HG02970 (cell line): ENCODE results near the gene UGT1A7.
"Not testable (repeated sequence)": the region's sequence is repeated elsewhere in the genome, so short reads cannot be mapped to it uniquely, and the experiment has no call there.

ENCODE experiments used
- ATAC-seq: cut with Tn5 transposase; IDR thresholded peaks from one replicate; pipeline ENCODE4 v1.9.1; 2021; ENCODE audit warnings: mild to moderate bottlenecking, moderate library complexity, moderate number of reproducible peaks; ENCODE audit not compliant: unreplicated experiment, low FRiP score

The UGT1A7 gene

GRCh38 chr2:233711312-233712008 lies 29.8 kb downstream of the UGT1A7 start:
- ATAC-seq = no peak

GRCh38 chr2:233712611-233713261 lies 31.0 kb downstream of the UGT1A7 start, which contains the start of gene UGT1A5:
Gene UGT1A5, plus strand, starts transcription at chr2:233712907. Its CDS starts 85 bp downstream, at chr2:233712992.
- ATAC-seq = no peak

GRCh38 chr2:233713262-233713615 lies 31.5 kb downstream of the UGT1A7 start:
- ATAC-seq = no peak

- ATAC-seq = no peak
Measured at GRCh38 chr2:233714121-233714520, 32.4 kb downstream of the UGT1A7 start.

- no peak for ATAC-seq
Measured at GRCh38 chr2:233718552-233718951, 36.9 kb downstream of the UGT1A7 start, which contains the start of gene UGT1A4. Gene UGT1A4, plus strand, starts transcription at chr2:233718736. Its CDS starts 85 bp downstream, at chr2:233718821.

- no peak for ATAC-seq
Measured at GRCh38 chr2:233728723-233729301, 47.1 kb downstream of the UGT1A7 start, which contains the start of gene UGT1A3. Gene UGT1A3, plus strand, starts transcription at chr2:233729042. Its CDS starts 85 bp downstream, at chr2:233729127.

- ATAC-seq = not testable (repeated sequence)
Measured at GRCh38 chr2:233736868-233737653, 55.4 kb downstream of the UGT1A7 start.

GRCh38 chr2:233740870-233741269 lies 59.2 kb downstream of the UGT1A7 start:
- no peak for ATAC-seq

GRCh38 chr2:233743464-233744259 lies 62.0 kb downstream of the UGT1A7 start:
- ATAC-seq = no peak

GRCh38 chr2:233745073-233745755 lies 63.5 kb downstream of the UGT1A7 start:
- no peak for ATAC-seq

- not testable (repeated sequence) for ATAC-seq
Measured at GRCh38 chr2:233745838-233746237, 64.1 kb downstream of the UGT1A7 start.

GRCh38 chr2:233746475-233747282 lies 65.0 kb downstream of the UGT1A7 start:
- ATAC-seq = no peak

GRCh38 chr2:233747283-233747544 lies 65.5 kb downstream of the UGT1A7 start:
- ATAC-seq = no peak

GRCh38 chr2:233750689-233751088 lies 69.0 kb downstream of the UGT1A7 start:
- not testable (repeated sequence) for ATAC-seq

GRCh38 chr2:233751212-233752009 lies 69.7 kb downstream of the UGT1A7 start:
- ATAC-seq = not testable (repeated sequence)

GRCh38 chr2:233754872-233755611 lies 73.3 kb downstream of the UGT1A7 start:
- no peak for ATAC-seq

GRCh38 chr2:233756429-233757081 lies 74.9 kb downstream of the UGT1A7 start:
- ATAC-seq = no peak
